ENCODE data around the gene RNF144A. TPM values are rescaled to one million over a fixed set of nuclear protein-coding genes. Genes with fewer than 3 reads are reported as not detected.

Gene RNF144A
- polyA plus RNA-seq, 1 of the 3 experiments (the other 2 are of a cell fraction) = 15.6 TPM

DNA sequence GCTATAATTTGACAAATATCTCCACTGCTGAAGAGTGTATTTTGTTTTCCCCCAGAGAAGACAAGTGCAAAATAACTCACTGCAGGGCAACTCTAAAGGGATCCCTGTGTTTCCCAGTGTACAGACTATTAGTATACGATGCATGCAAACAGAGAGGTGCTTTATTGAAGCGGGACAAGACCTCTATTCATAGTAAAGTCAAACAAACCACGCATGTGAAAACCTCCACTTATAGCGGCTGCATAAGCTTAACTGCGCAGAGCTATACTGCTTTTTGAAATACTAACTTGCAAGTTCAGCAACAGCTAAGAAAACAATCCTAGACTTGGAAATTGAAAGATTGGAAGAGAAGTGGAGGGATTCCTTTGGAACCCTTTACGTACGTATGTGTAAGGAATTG is 15.6 kb downstream of the RNF144A start:
- no peak overlapping the region for H2AFZ ChIP-seq (ENCODE audit: low read depth)
- peaks cover 72% of the 10 kb centered on the region for H3K79me2 ChIP-seq (ENCODE audit: insufficient read depth)
- no peak overlapping the region for H3K27ac ChIP-seq (ENCODE audit: low read depth in 2 of 2, low read length in 1 of 2)
- no peak overlapping the region for H3K4me3 ChIP-seq (ENCODE audit: low read depth in 2 of 2, low read length in 1 of 2)
- H3K4me1 ChIP-seq (ENCODE audit: control insufficient read depth in 1 of 2, insufficient read depth in 2 of 2, low read depth in 1 of 2, low read length in 1 of 2) = peaks cover 0 to 35% of the 10 kb centered on the region in 2 experiments; a peak in 2 of 4 replicates
- H3K9me3 ChIP-seq = no peaks in the 10 kb centered on the region
- WGBS (ENCODE audit: low lambda C conversion rate) = 94% methylated on average over 7 of the region's 7 CpGs
- no peaks in the 10 kb centered on the region for H3F3A ChIP-seq (replicated peaks; ENCODE audit: insufficient read depth)
- H3K9ac ChIP-seq = no peak overlapping the region
- H3K36me3 ChIP-seq (replicated peaks in 1 of 2; ENCODE audit: control insufficient read depth in 1 of 2, insufficient read depth in 2 of 2, low read length in 1 of 2) = no peaks in the 10 kb centered on the region
- no peak for TF ChIP-seq MXI1 (IDR thresholded peaks at IDR 0.05; ENCODE audit: low read depth, low read length)
- TF ChIP-seq JUND (IDR thresholded peaks at IDR 0.05) = no peak
- TF ChIP-seq EP300 (IDR thresholded peaks at IDR 0.05; ENCODE audit: borderline replicate concordance in 1 of 2, low read depth in 1 of 2, low read length in 1 of 2) = no peak
- TF ChIP-seq FOXJ3 (CRISPR knock-in tag; IDR thresholded peaks at IDR 0.05) = no peak
- no peak for TF ChIP-seq RFX5 (IDR thresholded peaks at IDR 0.05; ENCODE audit: low read length)
- TF ChIP-seq EZH2phosphoT487 (IDR thresholded peaks at IDR 0.05; ENCODE audit: borderline replicate concordance, low read depth) = no peak
- no peak for TF ChIP-seq RAD21 (IDR thresholded peaks at IDR 0.05; ENCODE audit: low read length)
- no peak for TF ChIP-seq GATA2 (CRISPR knock-in tag; IDR thresholded peaks at IDR 0.05)
- no peak for TF ChIP-seq GABPA (IDR thresholded peaks at IDR 0.05; ENCODE audit: low read depth)
- no peak for TF ChIP-seq TAF1 (IDR thresholded peaks at IDR 0.05; ENCODE audit: borderline replicate concordance, low read depth, low read length)
- CTCF ChIA-PET = interaction anchor here (1.0 to 25.9 kb wide), 9 partner anchors 8 to 83 kb away, joined by 3 to 437 read pairs (median 4); partner anchors contain the start of gene RNF144A
- H3K27me3 ChIP-seq (ENCODE audit: insufficient read depth) = no peaks in the 10 kb centered on the region
- no peaks in the 10 kb centered on the region for H3K9me2 ChIP-seq
- POLR2A ChIA-PET = no interaction called here
- no peak overlapping the region for H3K4me2 ChIP-seq
- peaks cover 23% of the 10 kb centered on the region for H4K20me1 ChIP-seq (ENCODE audit: insufficient read depth)
- no peak for DNase-seq

DNA sequence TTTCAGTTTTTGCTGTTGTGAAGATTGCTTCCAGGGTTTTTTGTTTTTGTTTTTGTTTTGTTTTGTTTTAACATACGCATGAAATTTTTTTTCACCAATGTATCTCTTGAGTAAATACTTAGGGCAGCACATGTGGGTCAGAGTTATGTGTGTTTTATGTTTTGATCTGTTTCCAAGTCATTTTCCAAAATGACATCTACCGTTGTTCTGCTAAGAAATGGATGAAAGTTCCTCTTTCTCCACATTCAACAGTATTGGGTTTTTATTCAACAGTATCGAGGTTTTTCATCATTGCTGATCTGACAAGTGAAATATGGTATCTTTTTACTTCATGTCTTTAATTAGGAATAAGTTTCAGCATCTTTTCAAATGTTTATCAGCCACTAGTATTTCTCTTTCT is 16.7 kb downstream of the RNF144A start:
- Histone ChIP-seq H3K27ac (ENCODE audit: low read depth in 2 of 2, low read length in 1 of 2) (no peak overlapping the region), H3K4me3 (ENCODE audit: low read depth in 2 of 2, low read length in 1 of 2) (no peak overlapping the region), H3K36me3 (replicated peaks in 1 of 2; ENCODE audit: control insufficient read depth in 1 of 2, insufficient read depth in 2 of 2, low read length in 1 of 2) (no peaks in the 10 kb centered on the region), H3K4me1 (ENCODE audit: control insufficient read depth in 1 of 2, insufficient read depth in 2 of 2, low read depth in 1 of 2, low read length in 1 of 2) (peaks cover 0 to 26% of the 10 kb centered on the region in 2 experiments; a peak in 2 of 4 replicates), H4K20me1 (ENCODE audit: insufficient read depth) (peaks cover 13% of the 10 kb centered on the region; the same call in 1 of the 2 replicates), H3F3A (replicated peaks; ENCODE audit: insufficient read depth) (no peaks in the 10 kb centered on the region), H3K4me2 (no peak overlapping the region), H3K27me3 (ENCODE audit: insufficient read depth) (no peaks in the 10 kb centered on the region), H3K9ac (no peak overlapping the region), H3K9me2 (no peaks in the 10 kb centered on the region), H3K9me3 (no peaks in the 10 kb centered on the region), H3K79me2 (ENCODE audit: insufficient read depth) (peaks cover 66% of the 10 kb centered on the region), H2AFZ (ENCODE audit: low read depth) (no peak overlapping the region)
- CTCF ChIA-PET = interaction anchor here (0.6 to 25.9 kb wide), 3 partner anchors 17 to 82 kb away, joined by 3 to 437 read pairs (median 4); no protein-coding TSS in a partner anchor
- POLR2A ChIA-PET = no interaction called here
- no peak for TF ChIP-seq EP300 (IDR thresholded peaks at IDR 0.05; ENCODE audit: borderline replicate concordance in 1 of 2, low read depth in 1 of 2, low read length in 1 of 2)
- 94% methylated on average over 3 of the region's 3 CpGs for whole genome bisulfite sequencing (ENCODE audit: low lambda C conversion rate)
- DNase-seq = no peak

GRCh38 chr2:6934345-6934744 is 17.1 kb downstream of the RNF144A start:
- no peak for TF ChIP-seq NFIC (IDR thresholded peaks at IDR 0.05; ENCODE audit: borderline replicate concordance)
- no peak for TF ChIP-seq YY1 (IDR thresholded peaks at IDR 0.05; ENCODE audit: low read depth)
- no peak for TF ChIP-seq SIN3A (IDR thresholded peaks at IDR 0.05; ENCODE audit: borderline replicate concordance, low read depth, low read length)
- Histone ChIP-seq H3K9me3 (no peaks in the 10 kb centered on the region), H2AFZ (ENCODE audit: low read depth) (no peak overlapping the region), H3K9ac (no peak overlapping the region), H3K27me3 (ENCODE audit: insufficient read depth) (no peaks in the 10 kb centered on the region), H3K27ac (ENCODE audit: low read depth in 2 of 2, low read length in 1 of 2) (no peak overlapping the region), H4K20me1 (ENCODE audit: insufficient read depth) (peaks cover 13% of the 10 kb centered on the region; the same call in 1 of the 2 replicates), H3K36me3 (replicated peaks in 1 of 2; ENCODE audit: control insufficient read depth in 1 of 2, insufficient read depth in 2 of 2, low read length in 1 of 2) (no peaks in the 10 kb centered on the region), H3K9me2 (no peaks in the 10 kb centered on the region), H3K4me2 (no peak overlapping the region), H3F3A (replicated peaks; ENCODE audit: insufficient read depth) (no peaks in the 10 kb centered on the region), H3K4me1 (ENCODE audit: control insufficient read depth in 1 of 2, insufficient read depth in 2 of 2, low read depth in 1 of 2, low read length in 1 of 2) (peaks cover 0 to 24% of the 10 kb centered on the region in 2 experiments; a peak in 2 of 4 replicates), H3K79me2 (ENCODE audit: insufficient read depth) (peaks cover 62% of the 10 kb centered on the region), H3K4me3 (ENCODE audit: low read depth in 2 of 2, low read length in 1 of 2) (no peak overlapping the region)
- ChIA-PET POLR2A (no interaction called here), CTCF (interaction anchor here (1.1 to 1.6 kb wide), 2 partner anchors 37 to 84 kb away, joined by 3 to 4 read pairs; no protein-coding TSS in a partner anchor)
- no peak for DNase-seq
- WGBS (ENCODE audit: low lambda C conversion rate) = 84% methylated on average over 1 of the region's 1 CpG
